Measurements from ENCODE around the gene USB1.

Gene USB1

GRCh38 chr16:58018803-58019202 is 17.6 kb downstream of the USB1 start:
- DNase-seq (ENCODE audit: low read depth, low spot score) = no peak

DNA sequence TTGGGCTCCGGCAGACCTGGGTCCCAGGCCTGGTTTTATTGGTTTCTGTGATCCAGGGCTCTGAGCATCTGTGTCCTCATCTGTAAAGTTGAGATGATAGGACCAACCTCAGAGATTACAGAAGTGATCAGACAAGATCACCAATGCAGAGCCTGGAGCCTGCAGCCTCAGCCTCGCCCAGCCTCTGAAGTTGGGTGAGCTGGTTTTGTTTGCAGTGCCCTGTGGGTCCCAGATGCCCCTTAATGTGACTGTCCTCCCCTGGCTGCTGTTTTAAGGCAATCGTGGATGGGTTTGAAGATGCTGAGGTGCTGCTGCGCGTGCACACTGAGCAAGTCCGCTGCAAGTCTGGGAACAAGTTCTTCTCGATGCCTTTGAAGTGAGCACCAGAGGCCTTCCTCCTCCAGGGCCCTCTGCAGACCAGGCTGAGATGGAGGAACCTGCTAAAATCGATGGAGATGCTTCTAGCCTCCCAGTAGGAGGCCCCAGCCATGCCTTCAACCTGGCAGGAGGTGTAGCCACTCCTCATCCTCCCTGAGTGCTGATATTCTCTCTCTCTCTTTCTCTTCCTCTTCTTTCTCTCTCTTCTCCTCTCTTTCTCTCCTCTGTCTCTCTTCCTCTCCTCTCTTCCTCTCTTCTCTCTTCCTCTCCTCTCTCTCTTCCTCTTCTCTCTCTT is 18.8 kb downstream of the USB1 start:
- DNase-seq (ENCODE audit: low read depth, low spot score) = no peak

- DNase-seq (ENCODE audit: low read depth, low spot score) = peak; percentile 71
Measured at GRCh38 chr16:58020628-58021521, 19.7 kb downstream of the USB1 start.

GRCh38 chr16:58021661-58022551 is 20.7 kb downstream of the USB1 start:
- DNase-seq (ENCODE audit: low read depth, low spot score) = peak; percentile 65

- peak; percentile 89 for DNase-seq (ENCODE audit: low read depth, low spot score)
Measured at GRCh38 chr16:58022601-58023371, 21.6 kb downstream of the USB1 start.

DNA sequence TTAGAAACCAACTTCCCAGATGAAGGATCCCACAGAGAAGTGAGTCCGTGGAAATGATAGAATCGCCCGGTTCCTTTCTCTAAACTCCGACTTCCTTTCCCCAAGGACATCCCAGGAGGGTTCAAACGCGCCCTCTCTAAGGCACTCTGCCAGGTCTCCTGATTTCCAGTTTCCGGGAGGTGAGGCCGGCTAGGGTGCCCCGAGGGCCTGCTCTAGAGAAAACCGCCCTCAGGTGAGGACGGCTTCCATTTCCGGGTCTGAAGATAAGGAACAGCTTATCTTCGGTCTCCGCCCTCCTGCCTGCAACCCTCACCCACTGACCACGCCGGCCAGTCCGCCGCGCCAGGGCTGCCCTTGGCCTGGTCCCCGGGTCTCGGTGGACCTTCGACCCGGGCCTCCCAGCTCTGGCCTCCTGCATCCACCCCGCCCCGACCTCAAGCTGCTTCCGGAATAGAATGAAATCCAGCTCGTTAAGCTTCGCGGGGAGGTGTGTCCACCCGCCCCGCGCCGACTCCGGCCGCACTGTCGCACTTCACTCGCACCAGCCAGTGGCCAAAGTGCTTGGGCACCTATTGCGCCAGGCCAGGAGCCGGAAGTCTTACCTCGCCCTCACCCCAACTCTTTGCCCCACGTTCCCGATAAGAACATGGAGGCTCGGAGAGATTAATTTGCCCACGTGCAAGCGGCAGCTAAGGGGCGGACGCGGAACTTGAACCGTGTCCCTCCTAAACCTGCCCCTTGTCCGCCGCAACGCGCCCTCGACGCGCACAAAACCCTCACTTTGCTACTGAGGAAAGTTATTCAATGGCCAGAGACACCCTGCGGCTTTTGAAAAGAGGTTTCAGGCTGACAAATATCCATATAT is 23.5 kb downstream of the USB1 start:
- DNase-seq (ENCODE audit: low read depth, low spot score) = no peak

GRCh38 chr16:58025351-58026138 is 24.3 kb downstream of the USB1 start, which contains the start of gene MMP15:
Gene MMP15, plus strand, starts transcription at chr16:58025754. Its CDS starts 597 bp downstream, at chr16:58026351.
- peak; percentile 85 for DNase-seq (ENCODE audit: low read depth, low spot score)

GRCh38 chr16:58026139-58026704 is 25.0 kb downstream of the USB1 start:
- peak; percentile 76 for DNase-seq (ENCODE audit: low read depth, low spot score)

DNA sequence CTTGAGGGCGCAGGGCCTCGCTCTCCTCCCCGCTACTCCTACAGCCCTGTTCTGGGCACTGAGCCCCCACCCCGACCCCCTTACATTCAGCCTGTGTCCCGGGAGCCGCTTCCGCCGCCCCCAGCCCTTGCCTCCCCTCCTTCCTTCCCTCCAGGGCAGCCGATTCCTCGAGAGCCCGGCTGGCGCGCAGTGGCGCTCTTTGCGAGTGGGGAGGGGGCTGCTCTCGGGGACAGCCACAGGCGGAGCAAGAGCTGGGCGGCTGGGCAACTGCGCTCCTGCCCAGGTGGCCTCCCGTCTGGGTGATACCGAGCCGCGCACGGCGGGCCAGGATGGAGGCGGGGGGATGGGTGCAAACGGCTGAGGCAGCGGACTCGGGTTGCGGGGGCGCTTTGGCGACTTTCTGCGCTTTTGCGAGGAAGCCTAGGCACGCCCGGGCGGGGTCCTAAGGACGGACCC is 25.5 kb downstream of the USB1 start:
- DNase-seq (ENCODE audit: low read depth, low spot score) = no peak

DNA sequence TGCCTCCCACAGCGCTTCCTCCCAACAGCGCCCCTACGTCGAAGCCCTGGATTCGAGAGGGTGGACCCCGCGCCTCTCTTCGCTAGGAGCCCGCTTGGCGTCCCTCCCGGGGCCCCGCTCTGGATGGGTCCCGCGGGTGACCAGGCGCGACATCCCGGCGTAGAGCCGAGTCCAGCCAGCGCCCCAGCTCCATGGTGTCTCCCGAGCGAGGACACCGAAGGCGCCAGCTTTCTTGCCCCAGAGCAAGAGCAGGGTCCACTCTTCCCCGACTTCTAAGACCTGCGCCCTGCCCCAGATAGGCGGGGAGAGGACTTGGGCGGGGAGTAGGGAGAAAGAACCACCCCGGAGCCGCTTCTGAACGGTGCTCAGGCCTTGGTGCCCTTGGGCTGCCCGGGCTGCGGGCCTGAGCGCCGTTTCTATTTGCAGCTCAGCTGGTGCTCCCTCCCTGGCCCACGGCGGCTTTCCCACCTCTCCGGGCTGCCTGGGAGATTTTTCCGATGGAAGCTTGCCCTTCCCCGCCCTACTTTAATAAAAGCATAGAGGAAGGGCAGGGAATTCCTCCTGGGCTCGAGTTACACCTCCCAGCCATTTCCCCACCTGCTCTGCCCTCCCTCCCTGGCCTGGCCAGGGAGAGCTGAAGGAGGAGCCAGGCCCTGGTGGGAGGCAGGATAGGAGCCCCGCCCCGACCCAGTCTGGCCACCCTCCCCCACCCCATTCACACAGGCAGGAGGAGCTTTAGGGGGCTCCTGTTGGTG is 26.1 kb downstream of the USB1 start:
- DNase-seq (ENCODE audit: low read depth, low spot score) = peak; percentile 55

GRCh38 chr16:58027916-58028455 is 26.8 kb downstream of the USB1 start:
- DNase-seq (ENCODE audit: low read depth, low spot score) = no peak

- DNase-seq (ENCODE audit: low read depth, low spot score) = no peak
Measured at GRCh38 chr16:58028541-58029070, 27.4 kb downstream of the USB1 start.

DNA sequence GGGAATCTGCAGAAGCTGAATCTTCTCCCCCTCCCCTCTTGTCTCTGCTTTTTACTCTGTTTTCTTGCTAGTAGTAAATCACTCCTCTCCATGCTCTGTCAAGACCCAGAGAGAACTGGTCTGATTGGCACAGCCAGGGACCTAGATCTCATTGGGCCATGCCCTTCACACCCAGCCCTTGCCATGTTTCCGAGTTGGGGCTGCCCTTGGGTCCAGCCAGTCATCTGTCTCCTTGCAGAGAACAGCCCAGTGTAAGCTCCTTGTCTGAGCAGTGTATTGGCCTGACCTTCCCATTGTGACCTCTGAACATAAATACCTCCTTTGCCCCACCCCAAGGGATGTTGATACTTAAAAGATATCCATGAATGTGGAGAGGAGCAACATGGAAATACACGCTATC is 28.2 kb downstream of the USB1 start:
- no peak for DNase-seq (ENCODE audit: low read depth, low spot score)

GRCh38 chr16:58030136-58030840 is 29.1 kb downstream of the USB1 start:
- DNase-seq (ENCODE audit: low read depth, low spot score) = no peak

GRCh38 chr16:58031016-58031800 is 30.0 kb downstream of the USB1 start:
- no peak for DNase-seq (ENCODE audit: low read depth, low spot score)

DNA sequence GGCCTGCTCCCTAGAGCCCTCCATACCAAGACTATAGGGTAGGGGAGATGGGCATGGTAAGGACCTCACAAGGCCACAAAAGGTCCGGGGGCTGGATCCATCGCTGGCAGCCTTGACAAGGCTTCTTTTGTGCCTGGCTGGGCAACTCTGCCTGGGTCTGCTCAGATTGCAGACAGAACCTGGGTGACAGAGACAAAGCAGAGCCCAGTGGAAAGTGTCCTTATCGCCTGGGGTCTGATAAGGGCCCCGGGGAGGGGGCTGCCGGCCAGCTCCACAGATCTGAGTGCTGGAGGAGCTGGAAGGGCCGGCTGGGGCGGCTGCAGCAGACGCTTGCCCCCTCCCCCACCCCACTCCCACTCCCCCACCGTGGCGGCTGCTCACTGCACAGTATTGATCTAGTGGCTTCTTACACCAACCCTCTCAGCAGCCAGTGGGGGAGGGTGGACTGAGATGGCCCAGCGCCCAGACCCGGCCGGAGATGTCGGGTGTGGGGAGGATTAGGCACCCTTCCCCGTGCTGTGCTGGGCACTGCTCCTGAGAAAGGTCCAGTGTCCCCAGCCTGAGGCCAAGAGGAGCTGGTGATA is 31.6 kb downstream of the USB1 start:
- DNase-seq (ENCODE audit: low read depth, low spot score) = peak; percentile 53

Data from astrocyte of the hippocampus (primary cell).